Bronchial epithelial cell (primary cell): ENCODE data around the gene VSTM2B. TPM values are rescaled to one million over a fixed set of nuclear protein-coding genes. Genes with fewer than 3 reads are reported as not detected.
A peak's percentile ranks its signal among the peaks of the same experiment; 100 is the strongest.

ENCODE experiments used
- DNase-seq: peaks from one replicate; pipeline ENCODE4 v3.0.0-alpha.2; 2010; ENCODE audit warnings: low read depth
- FAIRE-seq: peaks from 2 replicates; lab custom pipeline; 2011; peaks lifted over from hg19 to GRCh38; lab: Jason Lieb, UNC
- H3K27me3 ChIP-seq: 2 replicates; pipeline ENCODE4 v1.5.1; 2011; ENCODE audit warnings: low read length; ENCODE audit not compliant: control insufficient read depth, insufficient read depth
- H3K36me3 ChIP-seq: 2 replicates; pipeline ENCODE4 v1.5.1; 2011; ENCODE audit warnings: low read length; ENCODE audit not compliant: control insufficient read depth, insufficient read depth
- H3K4me3 ChIP-seq: 2 replicates; pipeline ENCODE4 v1.5.1; 2011; ENCODE audit warnings: mild to moderate bottlenecking, low read depth, low read length, control low read depth
- total RNA-seq: library from RNA; depleted of rRNA; stranded (reverse); fragments of >200 nt; gene quantifications from 2 replicates; pipeline ENCODE4 v1.2.1, GENCODE V29; 2014
- TF ChIP-seq, protein P1 (sequence below): IDR thresholded peaks from 2 replicates; pipeline ENCODE4 v1.5.1; 2011; ENCODE audit warnings: mild to moderate bottlenecking, moderate library complexity, low read length, control low read depth, inconsistent platforms; ENCODE audit not compliant: insufficient read depth, severe bottlenecking

Gene VSTM2B
- total RNA-seq, 1 donor from 2014 or later, result not detected

DNA sequence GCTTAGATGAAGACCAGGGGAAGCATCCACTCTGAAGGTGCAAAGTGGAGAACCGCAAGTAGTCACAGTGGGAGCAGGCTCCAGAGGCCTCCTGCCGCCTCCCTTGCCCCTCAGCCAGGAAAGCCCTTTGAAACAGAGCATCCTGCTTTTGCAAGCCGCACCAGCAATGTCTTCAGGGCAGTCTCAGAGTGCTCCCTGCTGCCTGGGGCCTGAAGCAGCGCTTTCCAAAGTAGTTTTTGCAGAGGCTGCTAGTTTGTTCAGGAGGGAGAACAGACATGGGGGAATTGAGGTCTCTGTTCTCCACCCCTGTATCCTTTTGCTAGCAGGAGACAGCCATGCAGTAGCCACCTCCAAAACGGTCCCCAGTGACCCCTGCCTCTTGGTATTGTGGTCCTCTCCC is 64.5 kb downstream of the VSTM2B start:
- Histone ChIP-seq H3K4me3 (no peak overlapping the region), H3K27me3 (no peaks in the 10 kb centered on the region), H3K36me3 (no peaks in the 10 kb centered on the region)
- no peak for FAIRE-seq
- TF ChIP-seq, protein P1, sequence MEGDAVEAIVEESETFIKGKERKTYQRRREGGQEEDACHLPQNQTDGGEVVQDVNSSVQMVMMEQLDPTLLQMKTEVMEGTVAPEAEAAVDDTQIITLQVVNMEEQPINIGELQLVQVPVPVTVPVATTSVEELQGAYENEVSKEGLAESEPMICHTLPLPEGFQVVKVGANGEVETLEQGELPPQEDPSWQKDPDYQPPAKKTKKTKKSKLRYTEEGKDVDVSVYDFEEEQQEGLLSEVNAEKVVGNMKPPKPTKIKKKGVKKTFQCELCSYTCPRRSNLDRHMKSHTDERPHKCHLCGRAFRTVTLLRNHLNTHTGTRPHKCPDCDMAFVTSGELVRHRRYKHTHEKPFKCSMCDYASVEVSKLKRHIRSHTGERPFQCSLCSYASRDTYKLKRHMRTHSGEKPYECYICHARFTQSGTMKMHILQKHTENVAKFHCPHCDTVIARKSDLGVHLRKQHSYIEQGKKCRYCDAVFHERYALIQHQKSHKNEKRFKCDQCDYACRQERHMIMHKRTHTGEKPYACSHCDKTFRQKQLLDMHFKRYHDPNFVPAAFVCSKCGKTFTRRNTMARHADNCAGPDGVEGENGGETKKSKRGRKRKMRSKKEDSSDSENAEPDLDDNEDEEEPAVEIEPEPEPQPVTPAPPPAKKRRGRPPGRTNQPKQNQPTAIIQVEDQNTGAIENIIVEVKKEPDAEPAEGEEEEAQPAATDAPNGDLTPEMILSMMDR, result no peak
- DNase-seq, result no peak

DNA sequence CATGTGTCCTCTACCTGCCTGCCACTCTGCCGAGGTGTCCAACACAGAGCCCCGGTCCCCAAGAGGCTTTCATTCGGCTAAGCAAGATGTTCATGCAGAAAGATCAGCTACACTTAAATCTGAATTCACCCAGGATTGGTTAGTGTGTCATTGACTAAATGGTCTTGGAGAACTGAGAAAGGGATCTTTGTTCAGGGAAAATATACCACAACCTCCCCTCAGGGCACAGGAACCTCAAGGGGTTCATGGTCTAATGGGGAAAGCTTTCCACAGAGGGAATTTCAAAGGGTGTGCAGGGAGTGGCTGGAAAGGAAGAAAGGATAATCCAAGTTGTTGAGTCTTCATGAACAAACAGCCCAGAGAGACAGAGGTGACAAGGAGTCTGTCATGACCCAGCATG is 65.9 kb downstream of the VSTM2B start:
- TF ChIP-seq, protein P1, result no peak
- DNase-seq (no peak), FAIRE-seq (no peak)
- Histone ChIP-seq H3K4me3 (no peak overlapping the region), H3K36me3 (no peaks in the 10 kb centered on the region), H3K27me3 (no peaks in the 10 kb centered on the region)

DNA sequence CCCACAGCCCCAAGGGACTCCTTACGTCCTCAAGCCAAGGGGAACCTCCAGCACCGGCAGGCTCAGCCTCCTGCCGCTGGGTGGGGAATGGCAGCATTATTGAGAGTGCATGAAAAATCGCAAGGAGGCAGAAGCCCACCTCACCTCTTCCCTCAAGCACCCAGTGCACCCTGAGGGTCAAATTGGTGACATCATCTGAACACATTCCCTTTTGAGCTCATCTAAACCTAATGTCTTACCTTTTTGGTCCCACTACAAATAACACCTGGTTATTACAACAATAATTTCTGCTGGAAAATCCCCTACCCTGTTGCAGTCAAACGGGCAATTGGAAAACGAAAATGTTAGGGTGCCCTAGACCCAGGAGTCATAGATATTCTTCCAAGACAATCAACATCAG is 68.1 kb downstream of the VSTM2B start:
- Histone ChIP-seq H3K36me3 (no peaks in the 10 kb centered on the region), H3K4me3 (no peak overlapping the region), H3K27me3 (no peaks in the 10 kb centered on the region)
- TF ChIP-seq, protein P1, result no peak
- DNase-seq, result no peak
- no peak for FAIRE-seq

DNA sequence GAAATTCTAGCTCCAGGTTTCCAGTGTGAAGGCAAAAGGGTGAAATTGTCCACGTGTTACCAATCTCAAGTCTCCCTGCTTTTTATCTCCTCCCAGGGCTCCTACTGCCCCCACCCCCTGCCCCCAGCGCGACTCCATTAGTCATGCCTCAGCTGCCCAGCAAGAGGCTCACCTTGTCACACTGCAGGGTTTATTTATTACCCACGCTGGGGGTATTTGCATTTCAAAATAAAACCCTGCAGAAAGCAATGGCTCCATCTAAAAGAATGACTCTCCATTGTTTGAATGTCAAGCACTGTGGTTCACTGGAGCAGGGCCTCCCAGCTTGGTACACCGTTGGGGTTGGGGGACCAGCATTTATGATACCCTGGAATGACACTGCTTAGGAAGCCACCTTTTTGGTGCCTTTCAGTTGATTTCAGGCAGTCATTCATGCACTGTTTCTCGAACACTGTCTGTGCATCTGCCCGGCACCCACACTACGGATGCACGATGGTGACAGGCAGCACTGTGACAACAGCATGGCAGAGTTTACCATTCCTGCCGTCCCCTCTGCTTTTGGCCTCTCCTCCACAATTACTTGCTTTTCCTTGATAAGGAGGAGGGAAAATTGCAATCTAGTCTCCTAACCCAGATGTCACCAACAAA is 70.4 kb downstream of the VSTM2B start:
- no peak for DNase-seq
- Histone ChIP-seq H3K4me3 (no peak overlapping the region), H3K36me3 (no peaks in the 10 kb centered on the region), H3K27me3 (no peaks in the 10 kb centered on the region)
- no peak for FAIRE-seq
- TF ChIP-seq, protein P1, result no peak

DNA sequence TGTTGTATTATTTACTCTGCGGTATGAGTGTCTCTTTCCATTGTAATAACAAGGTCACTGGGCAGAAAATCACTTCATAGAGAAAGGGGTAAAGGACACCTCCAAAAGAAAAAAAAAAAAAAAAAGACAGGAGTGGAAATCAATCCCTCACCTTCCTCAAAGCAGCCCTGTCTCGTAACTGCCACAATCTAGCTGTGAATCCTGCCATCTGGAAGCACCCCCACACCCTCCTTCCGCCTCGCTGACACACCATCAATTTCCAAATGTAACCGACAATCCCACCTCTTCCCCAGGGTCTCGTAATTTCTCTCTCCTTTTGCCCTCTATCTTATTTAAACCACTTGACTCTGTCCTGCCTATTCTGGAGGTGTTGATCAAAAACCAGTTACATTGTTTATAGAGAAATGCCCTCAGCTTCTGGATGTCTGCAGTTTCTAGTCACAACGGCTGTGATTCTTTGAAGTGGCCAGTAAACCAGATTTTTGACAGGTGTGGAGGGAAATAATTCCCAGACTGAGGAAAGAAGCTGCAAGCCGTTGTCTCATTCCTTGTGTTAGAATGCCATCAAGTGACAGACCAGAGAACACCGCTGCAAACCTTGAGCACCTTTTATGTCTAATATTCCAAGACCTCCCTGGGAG is 71.2 kb downstream of the VSTM2B start:
- FAIRE-seq, result no peak
- TF ChIP-seq, protein P1, result peak; percentile 19
- DNase-seq, result peak; percentile 9
- no peaks in the 10 kb centered on the region for H3K36me3 ChIP-seq
- no peak overlapping the region for H3K4me3 ChIP-seq
- H3K27me3 ChIP-seq, result no peaks in the 10 kb centered on the region
